IPS-15b (cell line): ENCODE measurements around the gene EEFSEC.

Experiments
- H3K27me3 ChIP-seq: one replicate; pipeline ENCODE4 v1.6.1; 2013; ENCODE audit warnings: low read length; ENCODE audit not compliant: control insufficient read depth, insufficient read depth
- H3K36me3 ChIP-seq: one replicate; pipeline ENCODE4 v1.6.1; 2013; ENCODE audit warnings: low read length; ENCODE audit not compliant: control insufficient read depth, insufficient read depth
- H3K4me1 ChIP-seq: one replicate; pipeline ENCODE4 v1.6.1; 2013; ENCODE audit warnings: mild to moderate bottlenecking, low read length; ENCODE audit not compliant: control insufficient read depth, insufficient read depth
- H3K4me3 ChIP-seq: one replicate; pipeline ENCODE4 v1.5.1; 2013; ENCODE audit warnings: low read depth, low read length
- H3K9ac ChIP-seq: one replicate; pipeline ENCODE4 v1.6.1; 2013; ENCODE audit warnings: low read depth, mild to moderate bottlenecking, low read length
- H3K9me3 ChIP-seq: one replicate; pipeline ENCODE4 v1.6.1; 2013; ENCODE audit warnings: mild to moderate bottlenecking, low read length; ENCODE audit not compliant: control insufficient read depth, insufficient read depth

EEFSEC gene

GRCh38 chr3:128281461-128282367 is 128.4 kb downstream of the EEFSEC start:
- Histone ChIP-seq H3K4me3 (no peak overlapping the region), H3K9ac (no peak overlapping the region), H3K4me1 (peaks cover 31% of the 10 kb centered on the region), H3K36me3 (no peaks in the 10 kb centered on the region), H3K27me3 (peaks cover 3% of the 10 kb centered on the region), H3K9me3 (no peaks in the 10 kb centered on the region)

DNA sequence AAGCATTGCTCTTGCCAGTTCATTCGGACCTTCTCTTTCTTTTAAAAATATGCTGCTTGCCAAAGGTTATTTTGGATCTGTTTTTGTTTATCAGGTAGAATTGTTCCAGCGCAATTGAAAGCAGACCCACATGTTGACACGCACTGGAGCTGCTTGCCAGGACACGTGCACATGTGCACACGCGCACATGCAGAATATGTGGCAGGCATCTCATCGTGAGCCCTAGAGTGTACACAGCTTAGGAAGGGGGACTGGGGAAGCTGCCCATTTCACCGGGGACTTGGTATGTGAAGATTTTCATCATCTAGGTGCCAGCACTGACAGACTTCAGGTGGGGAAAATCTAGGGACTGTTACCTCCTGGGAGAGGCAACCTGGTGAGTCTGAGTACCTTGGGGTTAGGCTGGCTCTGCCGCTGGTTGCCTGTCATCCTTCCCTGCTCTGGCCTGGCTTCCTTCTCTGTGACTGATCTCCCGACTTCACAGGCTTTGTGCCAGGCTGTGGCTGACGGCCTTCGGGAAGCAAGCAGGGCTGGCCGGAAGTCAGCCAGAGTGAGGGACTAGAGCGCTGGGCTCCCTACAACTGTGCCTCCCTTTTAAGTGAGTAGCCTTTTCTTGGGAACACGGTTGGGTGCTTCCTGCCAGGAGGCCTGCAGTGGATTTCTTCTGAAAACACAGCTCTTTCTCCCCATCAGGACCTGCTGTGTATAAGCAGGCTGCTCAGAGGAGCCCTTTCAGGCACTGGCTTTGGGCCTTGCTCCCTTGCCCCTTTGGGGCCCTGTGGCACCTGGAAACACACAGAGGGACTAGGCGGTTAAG is 129.3 kb downstream of the EEFSEC start:
- Histone ChIP-seq H3K4me3 (no peak overlapping the region), H3K4me1 (peaks cover 29% of the 10 kb centered on the region), H3K36me3 (no peaks in the 10 kb centered on the region), H3K9me3 (no peaks in the 10 kb centered on the region), H3K27me3 (peaks cover 3% of the 10 kb centered on the region), H3K9ac (no peak overlapping the region)

DNA sequence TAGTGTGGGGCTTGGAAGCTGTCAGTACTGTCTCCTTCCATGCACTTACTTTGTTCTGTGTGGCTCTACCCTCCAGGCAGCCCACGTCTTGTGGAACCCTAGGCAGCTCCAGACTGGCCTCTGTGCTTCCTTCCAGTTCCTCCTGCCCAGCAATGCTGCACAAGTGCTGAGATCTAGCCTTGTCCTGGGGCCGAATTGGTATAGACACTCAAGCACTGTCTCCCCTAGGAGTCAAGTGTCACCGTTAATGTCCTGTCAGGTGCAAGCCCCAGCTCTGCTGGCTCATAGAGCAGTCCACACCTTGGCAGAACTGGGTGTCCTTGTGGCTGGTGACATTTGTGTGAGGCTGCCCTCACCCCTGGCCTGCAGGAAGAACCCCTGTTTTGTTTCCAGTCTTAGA is 130.1 kb downstream of the EEFSEC start:
- no peaks in the 10 kb centered on the region for H3K36me3 ChIP-seq
- peaks cover 3% of the 10 kb centered on the region for H3K27me3 ChIP-seq
- H3K9ac ChIP-seq, result no peak overlapping the region
- H3K4me1 ChIP-seq, result peaks cover 26% of the 10 kb centered on the region
- H3K9me3 ChIP-seq, result no peaks in the 10 kb centered on the region
- H3K4me3 ChIP-seq, result no peak overlapping the region

DNA sequence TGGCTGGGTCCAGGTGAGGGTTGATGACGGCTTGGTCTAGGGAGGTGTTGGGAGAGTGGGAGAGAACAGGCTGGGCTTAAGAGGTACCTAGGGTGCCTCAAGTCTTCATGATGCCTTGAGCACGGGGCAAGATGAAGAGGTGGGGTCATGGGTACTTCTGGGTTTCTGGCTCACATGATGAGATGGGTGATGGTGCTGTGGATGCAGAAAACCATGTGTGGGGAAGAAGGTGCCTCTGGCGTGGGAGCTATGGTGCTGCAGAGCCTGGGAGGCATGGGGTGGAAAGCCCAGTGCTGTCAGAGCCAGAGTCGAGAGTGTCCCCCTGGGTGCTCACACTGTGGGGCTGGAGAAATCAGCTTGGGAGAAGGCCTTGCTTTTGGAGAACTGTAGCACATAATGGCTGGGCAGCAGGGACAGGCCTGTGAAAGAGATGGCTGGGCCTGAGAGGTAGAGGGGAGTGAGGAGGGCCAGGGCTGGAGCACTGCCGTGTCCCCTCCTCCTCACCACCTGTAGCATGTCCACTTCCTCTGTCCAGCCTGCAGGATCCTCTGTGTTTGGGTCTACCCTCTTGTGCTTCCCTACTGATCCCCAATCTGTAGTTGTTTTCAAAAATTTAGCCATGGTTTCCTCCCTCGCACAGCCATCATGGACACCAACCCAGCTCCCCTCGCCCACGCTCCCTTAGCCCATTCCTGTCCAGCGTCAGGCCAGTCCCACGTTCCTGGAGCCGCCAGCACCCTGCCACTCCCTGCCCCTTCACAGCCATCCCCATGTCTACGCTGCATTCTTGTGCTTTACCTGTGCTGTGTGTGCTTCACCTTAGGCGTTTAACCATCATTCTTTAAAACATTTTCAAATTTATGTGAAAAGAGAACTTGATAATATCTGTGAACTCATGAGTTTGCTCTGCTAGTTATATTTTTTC is 132.0 kb downstream of the EEFSEC start:
- Histone ChIP-seq H3K4me1 (peaks cover 17% of the 10 kb centered on the region), H3K27me3 (peaks cover 3% of the 10 kb centered on the region), H3K9ac (no peak overlapping the region), H3K4me3 (no peak overlapping the region), H3K36me3 (no peaks in the 10 kb centered on the region), H3K9me3 (no peaks in the 10 kb centered on the region)

- Histone ChIP-seq H3K4me3 (no peak overlapping the region), H3K4me1 (peaks cover 12% of the 10 kb centered on the region), H3K36me3 (no peaks in the 10 kb centered on the region), H3K9me3 (no peaks in the 10 kb centered on the region), H3K27me3 (peaks cover 3% of the 10 kb centered on the region), H3K9ac (no peak overlapping the region)
These were observed 132.7 kb downstream of the EEFSEC start for GRCh38 chr3:128285967-128286321.

GRCh38 chr3:128286691-128287090 is 133.4 kb downstream of the EEFSEC start:
- Histone ChIP-seq H3K4me1 (peaks cover 5% of the 10 kb centered on the region), H3K9me3 (no peaks in the 10 kb centered on the region), H3K4me3 (no peak overlapping the region), H3K9ac (no peak overlapping the region), H3K27me3 (peaks cover 3% of the 10 kb centered on the region), H3K36me3 (no peaks in the 10 kb centered on the region)

GRCh38 chr3:128287216-128287615 is 133.9 kb downstream of the EEFSEC start:
- Histone ChIP-seq H3K9ac (no peak overlapping the region), H3K4me3 (no peak overlapping the region), H3K9me3 (no peaks in the 10 kb centered on the region), H3K36me3 (no peaks in the 10 kb centered on the region), H3K27me3 (no peaks in the 10 kb centered on the region), H3K4me1 (peaks cover 5% of the 10 kb centered on the region)

GRCh38 chr3:128289534-128289933 is 136.3 kb downstream of the EEFSEC start:
- Histone ChIP-seq H3K36me3 (no peaks in the 10 kb centered on the region), H3K9ac (no peak overlapping the region), H3K4me1 (no peaks in the 10 kb centered on the region), H3K27me3 (no peaks in the 10 kb centered on the region), H3K4me3 (no peak overlapping the region), H3K9me3 (no peaks in the 10 kb centered on the region)

GRCh38 chr3:128290484-128290883 is 137.2 kb downstream of the EEFSEC start:
- Histone ChIP-seq H3K4me3 (no peak overlapping the region), H3K4me1 (no peaks in the 10 kb centered on the region), H3K9me3 (no peaks in the 10 kb centered on the region), H3K9ac (no peak overlapping the region), H3K36me3 (no peaks in the 10 kb centered on the region), H3K27me3 (no peaks in the 10 kb centered on the region)

GRCh38 chr3:128293930-128294329 is 140.6 kb downstream of the EEFSEC start:
- Histone ChIP-seq H3K4me1 (no peaks in the 10 kb centered on the region), H3K9ac (no peak overlapping the region), H3K9me3 (no peaks in the 10 kb centered on the region), H3K4me3 (no peak overlapping the region), H3K36me3 (no peaks in the 10 kb centered on the region), H3K27me3 (no peaks in the 10 kb centered on the region)

DNA sequence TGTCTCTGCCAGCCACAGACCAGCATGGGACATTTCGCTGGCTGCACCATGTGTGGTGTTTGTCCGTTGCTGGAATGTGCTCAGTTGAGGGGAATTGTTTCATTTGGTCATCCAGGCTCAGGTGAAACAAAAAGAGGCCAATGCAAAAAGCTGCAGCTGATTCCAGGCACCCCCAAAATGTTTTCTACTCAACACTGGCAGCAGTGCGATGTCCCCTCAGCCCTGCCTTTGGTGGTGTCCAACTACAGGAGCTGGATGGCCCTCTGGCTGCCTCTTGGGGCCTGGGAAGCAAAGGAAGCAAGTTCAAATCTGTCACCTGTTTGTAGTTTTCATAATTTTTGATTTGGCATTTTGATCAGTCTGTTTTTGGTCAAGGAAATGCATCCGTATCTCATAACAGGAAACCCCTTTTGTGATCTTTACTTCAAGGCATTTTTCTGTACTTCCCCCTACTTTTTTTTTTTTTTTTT is 141.8 kb downstream of the EEFSEC start:
- Histone ChIP-seq H3K9ac (no peak overlapping the region), H3K36me3 (no peaks in the 10 kb centered on the region), H3K27me3 (no peaks in the 10 kb centered on the region), H3K9me3 (no peaks in the 10 kb centered on the region), H3K4me1 (no peaks in the 10 kb centered on the region), H3K4me3 (no peak overlapping the region)
